Gastroesophageal sphincter (tissue), 3 donors: ENCODE data around the gene RNF8.

Source experiments
- CTCF ChIP-seq, 4 experiments: fragments of 200-600 bp in 2 of 4; fragments of 450-650 bp in 2 of 4; sonication (generic) in 1 of 4; IDR thresholded peaks; one replicate each; pipeline ENCODE4 v1.5.1; 2017 to 2019; ENCODE audit warnings: antibody characterized with exemption in 4 of 4, mild to moderate bottlenecking in 2 of 4, moderate library complexity in 2 of 4
- EP300 ChIP-seq: sonication (generic); formaldehyde crosslinking; IDR thresholded peaks from one replicate; pipeline ENCODE4 v1.6.1; 2017; ENCODE audit warnings: antibody characterized with exemption, mild to moderate bottlenecking
- POLR2AphosphoS5 ChIP-seq: sonication (generic); formaldehyde crosslinking; IDR thresholded peaks from one replicate; pipeline ENCODE4 v1.6.1; 2017; ENCODE audit warnings: antibody characterized with exemption

- no peak for TF ChIP-seq CTCF (IDR thresholded peaks at IDR 0.05)
- TF ChIP-seq EP300 = no peak
- no peak for TF ChIP-seq POLR2AphosphoS5
Measured at GRCh38 chr6:37313723-37314486, 39.9 kb upstream of the RNF8 start.
